H1 (cell line): Measurements from ENCODE around the gene RNF212B. TPM values are rescaled to one million over a fixed set of nuclear protein-coding genes. Genes with fewer than 3 reads are reported as not detected.
A peak's percentile ranks its signal among the peaks of the same experiment; 100 is the strongest.

Experiments used
- CTCF ChIA-PET: fragments of 300-600 bp; sonication (Branson Sonifier 250); formaldehyde crosslinking; loops from one replicate; lab custom pipeline; 2021; ENCODE audit not compliant: partially characterized antibody; lab: Charles Lee
- POLR2A ChIA-PET: fragments of 300-600 bp; sonication (Branson Sonifier 250); formaldehyde crosslinking; loops from one replicate; lab custom pipeline; 2021; ENCODE audit warnings: inconsistent platforms; ENCODE audit not compliant: partially characterized antibody; lab: Charles Lee
- DNase-seq, 2 experiments: peaks; one replicate each; pipeline versions ENCODE4 v3.0.0 to v3.0.0-alpha.2; 2010 to 2022; ENCODE audit warnings: low spot score in 2 of 2, low read depth in 1 of 2, mixed read lengths in 1 of 2
- FAIRE-seq: peaks from 2 replicates; lab custom pipeline; 2011; peaks lifted over from hg19 to GRCh38; lab: Jason Lieb, UNC
- H2AFZ ChIP-seq: 2 replicates; pipeline ENCODE4 v1.8.1; 2012; ENCODE audit warnings: low read length, inconsistent platforms
- H2AK5ac ChIP-seq: 2 replicates; pipeline ENCODE4 v1.6.1; 2013; ENCODE audit warnings: low read depth, low read length
- H2BK120ac ChIP-seq: replicated peaks from 2 replicates; pipeline ENCODE3; 2013; ENCODE audit warnings: low read depth, low read length, inconsistent platforms
- H2BK12ac ChIP-seq: 2 replicates; pipeline ENCODE4 v1.6.1; 2013; ENCODE audit warnings: low read depth, low read length
- H2BK15ac ChIP-seq: 2 replicates; pipeline ENCODE4 v1.6.1; 2013; ENCODE audit warnings: low read length
- H2BK20ac ChIP-seq: 2 replicates; pipeline ENCODE4 v1.6.1; 2013; ENCODE audit warnings: low read length
- H2BK5ac ChIP-seq: 2 replicates; pipeline ENCODE4 v1.6.1; 2013; ENCODE audit warnings: low read depth, low read length
- H3K14ac ChIP-seq: 2 replicates; pipeline ENCODE4 v1.6.1; 2013; ENCODE audit warnings: inconsistent platforms; ENCODE audit not compliant: insufficient read length
- H3K18ac ChIP-seq: 2 replicates; pipeline ENCODE4 v1.6.1; 2013; ENCODE audit warnings: low read length; ENCODE audit errors: extremely low read depth
- H3K23ac ChIP-seq: 2 replicates; pipeline ENCODE4 v1.6.1; 2013; ENCODE audit warnings: inconsistent platforms; ENCODE audit not compliant: insufficient read length
- H3K23me2 ChIP-seq: 2 replicates; pipeline ENCODE4 v1.6.1; 2013; ENCODE audit warnings: low read depth, low read length
- H3K27ac ChIP-seq: 2 replicates; pipeline ENCODE4 v1.6.1; 2011; ENCODE audit warnings: low read depth, low read length, inconsistent platforms
- H3K27me3 ChIP-seq, 4 experiments: replicated peaks in 1 of 4; 1 replicate in 1 of 4; 2 replicates in 3 of 4; pipeline versions ENCODE4 v1.6.1 to v1.8.1; 2011 to 2013; ENCODE audit warnings: low read length in 3 of 4, mild to moderate bottlenecking in 3 of 4, inconsistent platforms in 2 of 4, mixed read lengths in 2 of 4, moderate library complexity in 1 of 4; ENCODE audit not compliant: control insufficient read depth in 3 of 4, insufficient read depth in 3 of 4; ENCODE audit errors: extremely low read depth in 1 of 4
- H3K36me3 ChIP-seq, 4 experiments: 2 replicates each; pipeline versions ENCODE4 v1.6.1 to v1.8.1; 2011 to 2013; ENCODE audit warnings: mild to moderate bottlenecking in 4 of 4, low read length in 3 of 4, moderate library complexity in 2 of 4, control low read depth in 1 of 4, inconsistent platforms in 1 of 4; ENCODE audit not compliant: insufficient read depth in 4 of 4, control insufficient read depth in 2 of 4
- H3K4ac ChIP-seq: replicated peaks from 2 replicates; pipeline ENCODE3; 2013; ENCODE audit warnings: low read length, low read depth, mixed read lengths, inconsistent platforms; ENCODE audit not compliant: insufficient read length
- H3K4me1 ChIP-seq, 4 experiments: replicated peaks in 1 of 4; 1 replicate in 1 of 4; 2 replicates in 3 of 4; pipeline versions ENCODE4 v1.6.1 to v1.8.1; 2011 to 2013; ENCODE audit warnings: low read length in 3 of 4, inconsistent platforms in 2 of 4, mixed read lengths in 1 of 4; ENCODE audit not compliant: insufficient read depth in 4 of 4, control insufficient read depth in 3 of 4
- H3K4me2 ChIP-seq, 2 experiments: 2 replicates each; pipeline versions ENCODE4 v1.6.1 to v1.8.1; 2011 to 2013; ENCODE audit warnings: low read depth in 2 of 2, low read length in 2 of 2, control low read depth in 1 of 2, inconsistent platforms in 1 of 2, mild to moderate bottlenecking in 1 of 2; ENCODE audit not compliant: insufficient read depth in 1 of 2
- H3K4me3 ChIP-seq, 4 experiments: fragments of 200-600, 300-600 bp in 1 of 4; sonication (generic), shearing (Covaris generic), sonication (Bioruptor Twin) in 1 of 4; 2 replicates each; pipeline versions ENCODE4 v1.5.1 to v1.8.1; 2011 to 2016; ENCODE audit warnings: low read length in 4 of 4, low read depth in 3 of 4, control low read depth in 2 of 4, inconsistent platforms in 2 of 4, mild to moderate bottlenecking in 2 of 4, mixed read lengths in 1 of 4, moderate library complexity in 1 of 4; ENCODE audit not compliant: insufficient read depth in 2 of 4; ENCODE audit errors: extremely low read depth in 1 of 4
- H3K56ac ChIP-seq: replicated peaks from 2 replicates; pipeline ENCODE3; 2013; ENCODE audit warnings: low read depth, mild to moderate bottlenecking, mixed read lengths, low read length, inconsistent platforms; ENCODE audit not compliant: insufficient read length
- H3K79me1 ChIP-seq: 2 replicates; pipeline ENCODE4 v1.6.1; 2013; ENCODE audit warnings: low read depth, low read length, control low read depth
- H3K79me2 ChIP-seq, 2 experiments: 2 replicates each; pipeline versions ENCODE4 v1.6.1 to v1.8.1; 2012 to 2013; ENCODE audit warnings: low read length in 2 of 2, mild to moderate bottlenecking in 2 of 2, inconsistent platforms in 1 of 2; ENCODE audit not compliant: insufficient read depth in 2 of 2, control insufficient read depth in 1 of 2
- H3K9ac ChIP-seq, 4 experiments: replicated peaks in 1 of 4; 1 replicate in 1 of 4; 2 replicates in 3 of 4; pipeline versions ENCODE4 v1.6.1 to v1.8.1; 2011 to 2013; ENCODE audit warnings: low read depth in 3 of 4, low read length in 3 of 4, control low read depth in 2 of 4, mild to moderate bottlenecking in 2 of 4, moderate library complexity in 2 of 4, inconsistent platforms in 1 of 4; ENCODE audit errors: extremely low read depth in 1 of 4
- H3K9me3 ChIP-seq, 2 experiments: 2 replicates each; pipeline versions ENCODE4 v1.6.1 to v1.8.1; 2012 to 2013; ENCODE audit warnings: mild to moderate bottlenecking in 2 of 2, moderate library complexity in 2 of 2, control low read depth in 1 of 2, inconsistent platforms in 1 of 2, low read depth in 1 of 2, low read length in 1 of 2, mixed read lengths in 1 of 2; ENCODE audit not compliant: insufficient read depth in 2 of 2
- H4K20me1 ChIP-seq, 2 experiments: replicated peaks in 1 of 2; 2 replicates each; pipeline versions ENCODE3 to v1.8.1; 2011 to 2013; ENCODE audit warnings: inconsistent platforms in 2 of 2, low read length in 2 of 2, mild to moderate bottlenecking in 1 of 2; ENCODE audit not compliant: insufficient read depth in 2 of 2, control insufficient read depth in 1 of 2
- H4K5ac ChIP-seq: 2 replicates; pipeline ENCODE4 v1.6.1; 2013; ENCODE audit warnings: low read length, low read depth, mixed read lengths, inconsistent platforms; ENCODE audit not compliant: insufficient read length
- H4K8ac ChIP-seq: 2 replicates; pipeline ENCODE4 v1.8.0; 2013; ENCODE audit warnings: mild to moderate bottlenecking, moderate library complexity, low read length, inconsistent platforms; ENCODE audit not compliant: insufficient read depth; ENCODE audit errors: extremely low read depth
- H4K91ac ChIP-seq: replicated peaks from 2 replicates; pipeline ENCODE3; 2013; ENCODE audit warnings: low read length, mixed read lengths, inconsistent platforms; ENCODE audit not compliant: insufficient read length
- ASH2L ChIP-seq: fragments of 200-600, 300-600 bp; sonication (generic); IDR thresholded peaks from one replicate; pipeline ENCODE4 v1.7.1; 2017; ENCODE audit warnings: low read length
- EGR1 ChIP-seq: IDR thresholded peaks from 2 replicates; pipeline ENCODE4 v1.6.1; 2011; ENCODE audit warnings: low read depth, low read length, borderline replicate concordance
- EP300 ChIP-seq, 2 experiments: IDR thresholded peaks; 1 replicate in 1 of 2; 2 replicates in 1 of 2; pipeline ENCODE4 v1.6.1; 2011 to 2012; ENCODE audit warnings: low read depth in 2 of 2, low read length in 2 of 2, mild to moderate bottlenecking in 2 of 2, borderline replicate concordance in 1 of 2, inconsistent platforms in 1 of 2, moderate library complexity in 1 of 2
- HDAC2 ChIP-seq, 2 experiments: fragments of 300-600 bp in 1 of 2; sonication (generic) in 1 of 2; IDR thresholded peaks; 2 replicates each; pipeline ENCODE4 v1.6.1; 2011 to 2012; ENCODE audit warnings: low read depth in 2 of 2, low read length in 2 of 2, mild to moderate bottlenecking in 2 of 2, moderate library complexity in 2 of 2, borderline replicate concordance in 1 of 2, inconsistent platforms in 1 of 2
- HDAC6 ChIP-seq: IDR thresholded peaks from one replicate; pipeline ENCODE4 v1.7.1; 2012; ENCODE audit warnings: low read depth, mild to moderate bottlenecking, inconsistent platforms, low read length, moderate library complexity
- KDM4A ChIP-seq: IDR thresholded peaks from one replicate; pipeline ENCODE4 v1.7.1; 2012; ENCODE audit warnings: low read depth, mild to moderate bottlenecking, moderate library complexity, low read length, inconsistent platforms; ENCODE audit not compliant: severe bottlenecking
- YY1 ChIP-seq: IDR thresholded peaks from 2 replicates; pipeline ENCODE4 v1.6.1; 2011; ENCODE audit warnings: low read depth, mild to moderate bottlenecking, low read length
- WGBS, 2 experiments: shearing (Covaris generic) in 1 of 2; methylation state at CpG; one replicate each; pipeline versions ENCODE4 v1.1.6 to v1.1.7; 2013 to 2015; ENCODE audit warnings: low lambda C conversion rate in 2 of 2, mixed read lengths in 2 of 2, inconsistent platforms in 1 of 2, low coverage in 1 of 2, missing lambda C conversion rate in 1 of 2; ENCODE audit not compliant: insufficient replicate concordance in 2 of 2, insufficient coverage in 1 of 2, insufficient read length in 1 of 2; ENCODE audit errors: extremely low coverage in 1 of 2, missing lambda C conversion rate in 1 of 2; 5-methylcytosine and 5-hydroxymethylcytosine counted together
- polyA plus RNA-seq, 7 experiments: library from polyadenylated mRNA; depleted of rRNA in 3 of 7; stranded (reverse) in 5 of 7; unstranded in 2 of 7; fragments of >200 nt in 5 of 7; fragments of 200-250 nt in 2 of 7; gene quantifications; 1 replicate in 5 of 7; 2 replicates in 1 of 7; 4 replicates in 1 of 7; pipeline versions ENCODE4 v1.2.1 to v1.2.3, GENCODE V29; 2011 to 2013; ENCODE audit warnings: missing spikeins in 2 of 7, mixed read lengths in 2 of 7
- total RNA-seq: library from RNA; stranded (reverse); fragmentation: NEBNext Ultra II Directional; extraction: Animal tissue kit (Norgen Biotek cat#: 25700); gene quantifications from 2 replicates; pipeline ENCODE4 v1.2.1, GENCODE V29; 2021
- TF ChIP-seq, protein P1 (sequence below): IDR thresholded peaks from 2 replicates; pipeline ENCODE4 v1.6.1; 2011; ENCODE audit warnings: low read length, improper control_type of control experiment
- TF ChIP-seq, protein P2 (sequence below): IDR thresholded peaks from 2 replicates; pipeline ENCODE4 v1.6.1; 2012; ENCODE audit warnings: low read length, inconsistent platforms

Gene RNF212B
- total and polyA plus RNA-seq, 2 of the 8 experiments (the other 6 are each of a cell fraction or from before 2014, with no cell fraction given), result 0.95 to 1.2 TPM

- H2BK5ac ChIP-seq, result peak overlapping the region; percentile 100
- ChIA-PET POLR2A (interaction anchor here (0.9 to 2.9 kb wide), 12 partner anchors 8 to 157 kb away, joined by 3 to 19 read pairs (median 4); partner anchors contain the start of genes ACIN1, C14orf119, HOMEZ and PABPN1), CTCF (interaction anchor here (0.7 kb wide), 1 partner anchor 93 kb away, joined by 3 read pairs; no protein-coding TSS in a partner anchor)
- no peaks in the 10 kb centered on the region for H3K79me1 ChIP-seq
- H2BK12ac ChIP-seq, result peak overlapping the region; percentile 99
- H3K56ac ChIP-seq, result no peak overlapping the region
- no peaks in the 10 kb centered on the region for H3K36me3 ChIP-seq
- H3K23me2 ChIP-seq, result peaks cover 4% of the 10 kb centered on the region; the same call in 1 of the 2 replicates
- no peaks in the 10 kb centered on the region for H3K9me3 ChIP-seq
- FAIRE-seq (peak; percentile 86), DNase-seq (peak in 1 of 2 experiments; percentile 36)
- peaks cover 9 to 22% (median 13%) of the 10 kb centered on the region in 4 experiments; a peak in 5 of 7 replicates for H3K4me1 ChIP-seq
- peak overlapping the region in 1 of 4 experiments; percentile 32; a peak in 1 of 7 replicates for H3K9ac ChIP-seq
- no peak overlapping the region for H2BK15ac ChIP-seq
- peak overlapping the region; percentile 3 for H4K91ac ChIP-seq
- H3K4me2 ChIP-seq, result peak overlapping the region; percentile 60 to 96
- no peak overlapping the region for H2AFZ ChIP-seq
- H3K23ac ChIP-seq, result no peak overlapping the region
- H3K27ac ChIP-seq, result peak overlapping the region; percentile 89
- WGBS, 2 experiments, result 10% methylated on average over 3 of the region's 3 CpGs; no CpG with 5 or more reads in 1 of the 2 experiments
- peak overlapping the region; percentile 91 for H2BK120ac ChIP-seq
- H2AK5ac ChIP-seq, result peak overlapping the region; percentile 99
- no peaks in the 10 kb centered on the region for H4K20me1 ChIP-seq
- peak overlapping the region; percentile 98 for H3K18ac ChIP-seq
- H4K5ac ChIP-seq, result peak overlapping the region; percentile 32
- peak overlapping the region in 3 of 4 experiments; percentile 15 to 46 (median 20); a peak in 5 of 8 replicates for H3K4me3 ChIP-seq
- peak overlapping the region; percentile 79 for H3K4ac ChIP-seq
- H4K8ac ChIP-seq, result no peak overlapping the region
- no peak overlapping the region for H3K14ac ChIP-seq
- H3K79me2 ChIP-seq, result no peaks in the 10 kb centered on the region
- no peaks in the 10 kb centered on the region for H3K27me3 ChIP-seq
- H2BK20ac ChIP-seq, result peak overlapping the region; percentile 98
- TF ChIP-seq YY1 (peak; percentile 58; the same call in 1 of the 2 replicates), HDAC6 (no peak), EGR1 (no peak), HDAC2 (IDR thresholded peaks at IDR 0.05; ENCODE audit: borderline replicate concordance in 1 of 2, low read depth in 2 of 2, low read length in 2 of 2) (no peak), KDM4A (peak; percentile 4), EP300 (IDR thresholded peaks at IDR 0.05; ENCODE audit: borderline replicate concordance in 1 of 2, low read depth in 2 of 2, low read length in 2 of 2) (peak in 1 of 2 experiments; percentile 64; a peak in 1 of 3 replicates), ASH2L (peak; percentile 6)
- TF ChIP-seq, protein P1, sequence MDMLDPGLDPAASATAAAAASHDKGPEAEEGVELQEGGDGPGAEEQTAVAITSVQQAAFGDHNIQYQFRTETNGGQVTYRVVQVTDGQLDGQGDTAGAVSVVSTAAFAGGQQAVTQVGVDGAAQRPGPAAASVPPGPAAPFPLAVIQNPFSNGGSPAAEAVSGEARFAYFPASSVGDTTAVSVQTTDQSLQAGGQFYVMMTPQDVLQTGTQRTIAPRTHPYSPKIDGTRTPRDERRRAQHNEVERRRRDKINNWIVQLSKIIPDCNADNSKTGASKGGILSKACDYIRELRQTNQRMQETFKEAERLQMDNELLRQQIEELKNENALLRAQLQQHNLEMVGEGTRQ, result no peak
- TF ChIP-seq, protein P2, sequence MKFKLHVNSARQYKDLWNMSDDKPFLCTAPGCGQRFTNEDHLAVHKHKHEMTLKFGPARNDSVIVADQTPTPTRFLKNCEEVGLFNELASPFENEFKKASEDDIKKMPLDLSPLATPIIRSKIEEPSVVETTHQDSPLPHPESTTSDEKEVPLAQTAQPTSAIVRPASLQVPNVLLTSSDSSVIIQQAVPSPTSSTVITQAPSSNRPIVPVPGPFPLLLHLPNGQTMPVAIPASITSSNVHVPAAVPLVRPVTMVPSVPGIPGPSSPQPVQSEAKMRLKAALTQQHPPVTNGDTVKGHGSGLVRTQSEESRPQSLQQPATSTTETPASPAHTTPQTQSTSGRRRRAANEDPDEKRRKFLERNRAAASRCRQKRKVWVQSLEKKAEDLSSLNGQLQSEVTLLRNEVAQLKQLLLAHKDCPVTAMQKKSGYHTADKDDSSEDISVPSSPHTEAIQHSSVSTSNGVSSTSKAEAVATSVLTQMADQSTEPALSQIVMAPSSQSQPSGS, result peak; percentile 67
Measured at GRCh38 chr14:23252006-23252405, 14.3 kb downstream of the RNF212B start.
